ENCODE results near the gene AAMP. TPM values are rescaled to one million over a fixed set of nuclear protein-coding genes. Genes with fewer than 3 reads are reported as not detected.

The AAMP gene
- total RNA-seq, 2 donors from 2014 or later: 96.1 to 137 TPM

DNA sequence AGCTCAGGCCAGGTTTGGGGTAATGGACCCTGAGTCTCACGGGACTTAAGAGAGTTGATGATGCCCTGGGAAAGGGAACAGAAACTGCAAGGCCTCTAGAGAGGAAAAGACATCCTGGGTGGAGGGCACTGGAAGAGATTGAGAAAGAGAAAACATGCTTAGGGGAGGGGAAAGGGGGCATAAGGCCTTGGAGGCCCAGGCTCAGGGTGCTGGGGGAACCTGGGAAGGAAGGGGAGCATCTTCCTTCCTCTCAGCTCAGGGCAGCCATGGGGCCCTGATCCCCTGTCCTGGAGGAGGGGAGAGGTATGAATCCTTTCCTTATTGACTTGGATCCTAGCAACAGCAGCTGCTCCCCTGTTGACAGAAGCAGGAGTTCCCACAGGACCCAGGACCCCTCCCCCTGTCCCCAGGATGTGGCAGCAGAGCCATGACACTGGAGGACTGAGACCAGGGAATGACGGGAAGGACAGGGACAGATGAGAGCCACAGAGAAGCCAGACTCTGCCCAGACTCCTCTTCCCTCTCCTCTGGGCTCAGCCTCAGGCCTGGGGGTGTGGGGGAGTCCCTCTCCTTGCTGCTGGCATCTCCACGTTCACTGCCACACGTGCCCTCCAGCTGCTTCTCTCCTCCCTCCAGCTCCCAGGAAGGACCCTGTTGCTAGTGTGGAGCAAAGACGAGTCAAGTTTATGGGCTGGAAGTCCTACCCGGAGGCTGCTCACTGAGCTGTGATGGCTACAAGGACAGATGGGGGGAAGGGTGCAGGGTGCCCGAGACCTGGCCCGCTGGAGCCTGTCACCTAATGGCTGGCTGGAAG, 8.3 kb downstream of the AAMP start:
- H3K27ac ChIP-seq: peak overlapping the region; percentile 26
- peak overlapping the region in 1 of 2 donors; percentile 59 for H3K9ac ChIP-seq (ENCODE audit: low read depth in 2 of 2, low read length in 2 of 2)
- H3K36me3 ChIP-seq: no peaks in the 10 kb centered on the region
- peaks cover 28% of the 10 kb centered on the region for H3K4me1 ChIP-seq
- intact Hi-C loops (cut with DNase I): loop anchor here (5.0 kb wide), 1 partner anchor 44 kb away; the partner anchor contains the start of gene ARPC2
- H3K27me3 ChIP-seq: no peaks in the 10 kb centered on the region
- TF ChIP-seq, protein P1, sequence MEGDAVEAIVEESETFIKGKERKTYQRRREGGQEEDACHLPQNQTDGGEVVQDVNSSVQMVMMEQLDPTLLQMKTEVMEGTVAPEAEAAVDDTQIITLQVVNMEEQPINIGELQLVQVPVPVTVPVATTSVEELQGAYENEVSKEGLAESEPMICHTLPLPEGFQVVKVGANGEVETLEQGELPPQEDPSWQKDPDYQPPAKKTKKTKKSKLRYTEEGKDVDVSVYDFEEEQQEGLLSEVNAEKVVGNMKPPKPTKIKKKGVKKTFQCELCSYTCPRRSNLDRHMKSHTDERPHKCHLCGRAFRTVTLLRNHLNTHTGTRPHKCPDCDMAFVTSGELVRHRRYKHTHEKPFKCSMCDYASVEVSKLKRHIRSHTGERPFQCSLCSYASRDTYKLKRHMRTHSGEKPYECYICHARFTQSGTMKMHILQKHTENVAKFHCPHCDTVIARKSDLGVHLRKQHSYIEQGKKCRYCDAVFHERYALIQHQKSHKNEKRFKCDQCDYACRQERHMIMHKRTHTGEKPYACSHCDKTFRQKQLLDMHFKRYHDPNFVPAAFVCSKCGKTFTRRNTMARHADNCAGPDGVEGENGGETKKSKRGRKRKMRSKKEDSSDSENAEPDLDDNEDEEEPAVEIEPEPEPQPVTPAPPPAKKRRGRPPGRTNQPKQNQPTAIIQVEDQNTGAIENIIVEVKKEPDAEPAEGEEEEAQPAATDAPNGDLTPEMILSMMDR (IDR thresholded peaks at IDR 0.05): no peak
- no peaks in the 10 kb centered on the region for H3K9me3 ChIP-seq
- no peak overlapping the region for H3K4me3 ChIP-seq
- no peak for DNase-seq

GRCh38 chr2:218260742-218261422, 9.1 kb downstream of the AAMP start, which contains the start of gene GPBAR1:
Gene GPBAR1, plus strand, starts transcription at chr2:218261015. Its CDS starts 1,710 bp downstream, at chr2:218262725.
- TF ChIP-seq, protein P1 (IDR thresholded peaks at IDR 0.05): no peak
- Histone ChIP-seq H3K4me3 (no peak within 1 kb of the TSS), H3K27ac (peak within 1 kb of the TSS; percentile 67), H3K36me3 (no peaks in the 10 kb centered on the region), H3K9ac (ENCODE audit: low read depth in 2 of 2, low read length in 2 of 2) (peak within 1 kb of the TSS; percentile 1 to 59), H3K27me3 (no peaks in the 10 kb centered on the region), H3K4me1 (peaks cover 28% of the 10 kb centered on the region), H3K9me3 (no peaks in the 10 kb centered on the region)
- DNase-seq: no peak
- intact Hi-C loops (cut with DNase I): loop anchor here (5.0 kb wide), 1 partner anchor 44 kb away; the partner anchor contains the start of gene ARPC2

- H3K9me3 ChIP-seq: no peaks in the 10 kb centered on the region
- peaks cover 4% of the 10 kb centered on the region for H3K36me3 ChIP-seq
- intact Hi-C loops (cut with DNase I): loop anchor here (5.0 kb wide), 1 partner anchor 43 kb away; the partner anchor contains the start of gene ARPC2
- TF ChIP-seq, protein P1 (IDR thresholded peaks at IDR 0.05): no peak
- no peak for DNase-seq
- H3K9ac ChIP-seq (ENCODE audit: low read depth in 2 of 2, low read length in 2 of 2): no peak overlapping the region
- peaks cover 27% of the 10 kb centered on the region for H3K4me1 ChIP-seq
- H3K27ac ChIP-seq: peak overlapping the region; percentile 67
- H3K4me3 ChIP-seq: no peak overlapping the region
- H3K27me3 ChIP-seq: no peaks in the 10 kb centered on the region
These were observed 9.8 kb downstream of the AAMP start for GRCh38 chr2:218260166-218260565.

GRCh38 chr2:218259099-218259961, 10.6 kb downstream of the AAMP start:
- no peaks in the 10 kb centered on the region for H3K9me3 ChIP-seq
- H3K9ac ChIP-seq (ENCODE audit: low read depth in 2 of 2, low read length in 2 of 2): peak overlapping the region in 1 of 2 donors; percentile 58
- no peak for DNase-seq
- TF ChIP-seq, protein P1 (IDR thresholded peaks at IDR 0.05): no peak
- no peak overlapping the region for H3K4me3 ChIP-seq
- H3K27ac ChIP-seq: peak overlapping the region; percentile 67
- intact Hi-C loops (cut with DNase I): loop anchor here (5.0 kb wide), 1 partner anchor 72 kb away; no protein-coding TSS in a partner anchor
- no peaks in the 10 kb centered on the region for H3K27me3 ChIP-seq
- H3K4me1 ChIP-seq: peaks cover 19% of the 10 kb centered on the region
- H3K36me3 ChIP-seq: peaks cover 13% of the 10 kb centered on the region

Data from colonic mucosa (tissue), 4 donors.